Stomach (tissue), 9 donors: ENCODE data around the gene THUMPD3. TPM values are rescaled to one million over a fixed set of nuclear protein-coding genes. Genes with fewer than 3 reads are reported as not detected.

Source experiments
- DNase-seq, 2 donors: peaks; one replicate each; pipeline versions ENCODE4 v3.0.0 to v3.0.0-alpha.2; 2013 to 2019
- H3K27ac ChIP-seq, 5 donors: fragments of 200-600 bp in 4 of 5; sonication (generic) in 4 of 5; one replicate each; pipeline ENCODE4 v1.5.1; 2013 to 2019; ENCODE audit warnings: mild to moderate bottlenecking in 1 of 5, moderate library complexity in 1 of 5
- H3K27me3 ChIP-seq, 3 donors: fragments of 200-600 bp; sonication (generic); one replicate each; pipeline ENCODE4 v1.5.1; 2017 to 2019; ENCODE audit warnings: mixed run types in 1 of 3
- H3K36me3 ChIP-seq, 4 donors: fragments of 200-600 bp; sonication (generic); 1 replicate in 3 of 4; 2 replicates in 1 of 4; pipeline ENCODE4 v1.5.1; 2016 to 2019
- H3K4me1 ChIP-seq, 4 donors: fragments of 200-600 bp; sonication (generic); one replicate each; pipeline ENCODE4 v1.5.1; 2016 to 2019
- H3K4me3 ChIP-seq, 4 donors: fragments of 200-600 bp; sonication (generic) in 3 of 4; one replicate each; pipeline ENCODE4 v1.5.1; 2016 to 2019; ENCODE audit warnings: mild to moderate bottlenecking in 1 of 4
- H3K9me3 ChIP-seq, 4 donors: fragments of 200-600 bp; sonication (generic); one replicate each; pipeline ENCODE4 v1.5.1; 2016 to 2019
- EP300 ChIP-seq: sonication (generic); formaldehyde crosslinking; IDR thresholded peaks from one replicate; pipeline ENCODE4 v1.6.1; 2017; ENCODE audit warnings: antibody characterized with exemption
- POLR2A ChIP-seq, 4 donors: fragments of 450-650 bp; IDR thresholded peaks; one replicate each; pipeline ENCODE4 v1.6.1; 2016; ENCODE audit warnings: antibody characterized with exemption in 4 of 4, control low read depth in 2 of 4, mild to moderate bottlenecking in 1 of 4, moderate library complexity in 1 of 4
- POLR2AphosphoS5 ChIP-seq, 3 donors: sonication (generic); formaldehyde crosslinking; IDR thresholded peaks; one replicate each; pipeline ENCODE4 v1.6.1; 2016; ENCODE audit warnings: antibody characterized with exemption in 3 of 3
- WGBS, 5 donors: extraction: QIAGEN DNeasy Blood & Tissue Kit in 3 of 5; methylation state at CpG; one replicate each; pipeline versions ENCODE4 v1.1.5 to v1.1.7; 2013 to 2018; 5-methylcytosine and 5-hydroxymethylcytosine counted together
- intact Hi-C: fragments of 100-400 bp; cut with DNase I; formaldehyde crosslinking; loops from one replicate; pipeline ENCODE4 v1.15.1; 2023; ENCODE audit warnings: low total_unique reads
- polyA plus RNA-seq, 3 donors: library from polyadenylated mRNA; stranded (reverse); fragments of 200-250 nt; gene quantifications; one replicate each; pipeline ENCODE4 v1.2.3, GENCODE V29; 2013
- total RNA-seq, 5 donors: library from RNA; depleted of rRNA; stranded (reverse); fragments of >200 nt; gene quantifications; one replicate each; pipeline versions ENCODE4 v1.1.0 to v1.2.3, GENCODE V29; 2014 to 2016
- TF ChIP-seq, protein P1 (sequence below), 7 experiments: fragments of 450-650 bp in 4 of 7; fragments of 200-600 bp in 3 of 7; sonication (generic) in 3 of 7; IDR thresholded peaks; one replicate each; pipeline ENCODE4 v1.5.1; 2016 to 2019; ENCODE audit warnings: antibody characterized with exemption in 7 of 7, control low read depth in 2 of 7, mild to moderate bottlenecking in 1 of 7
- donor health status: healthy with polysubstance abuse.
- donor health status: Bipolar disorder and iron deficiency.
- donor health status: healthy.

The THUMPD3 gene
- total and polyA plus RNA-seq, 8 donors = 4.7 to 255 (median 24.1) TPM

DNA sequence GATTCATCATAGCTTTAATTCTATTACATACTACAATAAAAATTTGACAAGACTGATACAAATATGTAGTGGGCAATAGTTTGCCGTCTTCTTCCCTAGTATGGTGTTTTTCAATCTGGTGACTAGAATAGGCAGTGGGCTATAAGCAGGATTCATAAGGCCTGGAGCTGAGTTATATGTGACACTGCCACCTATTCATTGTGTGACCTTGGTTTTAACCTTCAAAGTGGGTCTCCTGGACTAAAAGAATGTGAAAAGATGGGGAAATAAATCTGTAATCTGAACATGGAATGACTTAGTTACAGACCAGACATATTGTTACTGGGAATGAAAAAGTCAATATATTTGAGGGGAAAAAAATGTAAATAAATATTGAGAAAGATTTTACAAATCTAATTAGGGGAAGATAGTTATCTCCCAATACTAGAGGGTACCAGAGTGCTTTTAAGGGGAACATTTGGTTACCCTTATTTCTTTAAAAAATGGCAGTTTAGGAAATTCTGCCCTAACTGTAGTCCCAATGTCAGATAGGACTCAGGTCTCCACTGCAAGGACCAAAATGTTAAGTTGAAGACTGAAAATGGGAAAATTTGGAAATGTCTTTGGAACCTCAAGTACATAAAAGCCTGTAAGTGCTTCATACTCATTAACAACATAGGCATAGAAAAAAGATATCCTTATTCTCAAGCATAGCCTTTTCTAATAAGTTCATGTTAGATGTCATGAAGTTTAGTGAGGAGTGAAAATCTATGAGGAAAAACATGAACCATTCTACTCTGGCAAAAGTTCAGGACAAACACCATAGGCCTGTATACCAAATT, 23.9 kb downstream of the THUMPD3 start:
- DNase-seq = no peak
- Histone ChIP-seq H3K9me3 (no peaks in the 10 kb centered on the region), H3K36me3 (peaks cover 68 to 98% (median 93%) of the 10 kb centered on the region in 4 donors), H3K4me3 (no peak overlapping the region), H3K4me1 (peaks cover 0 to 26% (median 4%) of the 10 kb centered on the region in 4 donors), H3K27me3 (no peaks in the 10 kb centered on the region), H3K27ac (no peak overlapping the region)
- intact Hi-C loops = no loop called here
- 0 to 44% (median 41%) methylated on average over 1 of the region's 1 CpG for WGBS, 5 donors
- TF ChIP-seq POLR2A (IDR thresholded peaks at IDR 0.05) (no peak), POLR2AphosphoS5 (IDR thresholded peaks at IDR 0.05) (no peak), EP300 (no peak)
- TF ChIP-seq, protein P1, sequence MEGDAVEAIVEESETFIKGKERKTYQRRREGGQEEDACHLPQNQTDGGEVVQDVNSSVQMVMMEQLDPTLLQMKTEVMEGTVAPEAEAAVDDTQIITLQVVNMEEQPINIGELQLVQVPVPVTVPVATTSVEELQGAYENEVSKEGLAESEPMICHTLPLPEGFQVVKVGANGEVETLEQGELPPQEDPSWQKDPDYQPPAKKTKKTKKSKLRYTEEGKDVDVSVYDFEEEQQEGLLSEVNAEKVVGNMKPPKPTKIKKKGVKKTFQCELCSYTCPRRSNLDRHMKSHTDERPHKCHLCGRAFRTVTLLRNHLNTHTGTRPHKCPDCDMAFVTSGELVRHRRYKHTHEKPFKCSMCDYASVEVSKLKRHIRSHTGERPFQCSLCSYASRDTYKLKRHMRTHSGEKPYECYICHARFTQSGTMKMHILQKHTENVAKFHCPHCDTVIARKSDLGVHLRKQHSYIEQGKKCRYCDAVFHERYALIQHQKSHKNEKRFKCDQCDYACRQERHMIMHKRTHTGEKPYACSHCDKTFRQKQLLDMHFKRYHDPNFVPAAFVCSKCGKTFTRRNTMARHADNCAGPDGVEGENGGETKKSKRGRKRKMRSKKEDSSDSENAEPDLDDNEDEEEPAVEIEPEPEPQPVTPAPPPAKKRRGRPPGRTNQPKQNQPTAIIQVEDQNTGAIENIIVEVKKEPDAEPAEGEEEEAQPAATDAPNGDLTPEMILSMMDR (IDR thresholded peaks at IDR 0.05) = no peak

DNA sequence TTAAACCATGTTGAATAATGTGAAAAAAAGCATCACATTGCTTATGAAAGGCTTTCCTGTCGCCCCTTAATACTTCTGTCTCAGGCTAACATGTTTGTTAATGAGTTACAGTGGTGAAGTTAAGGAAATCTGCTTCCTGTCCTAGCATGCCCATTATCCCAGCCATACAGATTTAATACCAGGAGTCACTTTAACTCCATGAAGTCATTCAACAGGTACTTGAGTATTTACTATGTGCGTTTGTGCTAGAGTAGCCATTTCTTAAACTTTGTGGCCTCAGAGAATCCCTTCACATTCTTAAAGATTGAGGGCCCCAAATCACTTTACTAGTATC, 24.4 kb downstream of the THUMPD3 start:
- no peaks in the 10 kb centered on the region for H3K27me3 ChIP-seq
- H3K27ac ChIP-seq = no peak overlapping the region
- H3K4me3 ChIP-seq = no peak overlapping the region
- H3K4me1 ChIP-seq = peaks cover 2 to 32% (median 10%) of the 10 kb centered on the region in 4 donors
- H3K9me3 ChIP-seq = no peaks in the 10 kb centered on the region
- no peak for DNase-seq
- peaks cover 68 to 96% (median 94%) of the 10 kb centered on the region in 4 donors for H3K36me3 ChIP-seq
- TF ChIP-seq, protein P1 (IDR thresholded peaks at IDR 0.05) = no peak
- TF ChIP-seq POLR2A (IDR thresholded peaks at IDR 0.05) = no peak
- TF ChIP-seq EP300 = no peak
- no peak for TF ChIP-seq POLR2AphosphoS5 (IDR thresholded peaks at IDR 0.05)
- intact Hi-C loops = no loop called here
- WGBS, 5 donors = 67 to 77% (median 71%) methylated on average over 2 of the region's 2 CpGs

DNA sequence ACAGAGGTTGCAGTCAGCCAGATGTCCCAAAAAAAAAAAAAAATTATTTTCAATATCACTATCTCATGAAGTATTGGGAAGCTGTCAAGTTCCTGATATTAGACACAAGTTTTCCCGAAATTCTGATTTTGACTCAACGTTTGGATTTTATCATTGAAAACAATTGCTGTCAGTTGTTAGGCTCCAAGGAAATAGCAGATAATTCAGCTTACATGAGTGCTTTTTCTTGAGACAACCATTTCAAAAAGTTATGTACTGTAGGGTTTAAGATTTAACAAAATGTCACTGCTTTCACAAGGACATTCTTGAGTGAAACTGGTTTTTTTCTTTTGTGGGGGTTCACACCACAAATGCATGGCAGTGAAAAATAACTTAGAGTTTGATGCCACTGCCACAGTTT, 25.3 kb downstream of the THUMPD3 start:
- intact Hi-C loops = no loop called here
- no peak overlapping the region for H3K27ac ChIP-seq
- no peak for DNase-seq
- no peak overlapping the region for H3K4me3 ChIP-seq
- TF ChIP-seq POLR2A (IDR thresholded peaks at IDR 0.05) = no peak
- no peak for TF ChIP-seq POLR2AphosphoS5 (IDR thresholded peaks at IDR 0.05)
- no peak for TF ChIP-seq EP300
- TF ChIP-seq, protein P1 (IDR thresholded peaks at IDR 0.05) = no peak
- H3K4me1 ChIP-seq = peaks cover 6 to 41% (median 18%) of the 10 kb centered on the region in 4 donors
- H3K27me3 ChIP-seq = no peaks in the 10 kb centered on the region
- peaks cover 62 to 92% (median 87%) of the 10 kb centered on the region in 4 donors for H3K36me3 ChIP-seq
- H3K9me3 ChIP-seq = no peaks in the 10 kb centered on the region
- WGBS, 5 donors = 74 to 83% (median 81%) methylated on average over 2 of the region's 2 CpGs

DNA sequence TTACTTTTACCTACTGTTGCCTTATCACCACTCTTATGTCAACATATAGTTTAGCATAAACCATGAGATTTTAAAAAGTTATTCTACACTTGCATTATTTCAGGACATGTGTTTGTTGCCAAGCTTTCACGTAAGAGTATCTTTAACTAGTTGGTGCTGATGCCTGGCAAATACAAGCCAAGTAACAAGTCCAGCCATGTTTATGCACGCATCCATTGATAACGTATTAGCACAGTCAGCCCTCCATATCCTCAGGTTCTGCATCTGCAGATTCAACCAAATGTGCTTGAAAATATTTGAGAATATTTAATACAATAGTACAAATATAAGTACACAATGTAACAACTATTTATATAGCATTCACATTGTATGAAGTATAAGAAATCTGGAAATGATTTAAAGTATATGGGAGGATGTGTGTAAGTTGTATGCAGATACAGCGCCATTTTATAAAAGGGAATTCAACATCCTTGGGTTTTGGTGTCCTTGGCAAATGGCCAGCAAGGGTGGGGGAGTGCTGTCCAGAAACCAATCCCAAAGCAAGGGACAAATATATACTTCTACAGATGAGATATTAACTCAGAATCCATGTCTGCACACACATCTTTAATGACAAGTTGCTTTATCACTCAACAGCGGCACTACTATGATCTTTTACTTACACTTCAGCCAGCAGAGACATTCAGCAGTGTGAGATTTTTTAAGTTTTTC, 25.9 kb downstream of the THUMPD3 start:
- Histone ChIP-seq H3K36me3 (peaks cover 61 to 92% (median 88%) of the 10 kb centered on the region in 4 donors), H3K4me3 (no peak overlapping the region), H3K4me1 (peaks cover 11 to 46% (median 21%) of the 10 kb centered on the region in 4 donors), H3K9me3 (no peaks in the 10 kb centered on the region), H3K27ac (no peak overlapping the region), H3K27me3 (no peaks in the 10 kb centered on the region)
- WGBS, 5 donors = 86 to 93% (median 90%) methylated on average over 5 of the region's 5 CpGs
- TF ChIP-seq, protein P1 (IDR thresholded peaks at IDR 0.05) = no peak
- TF ChIP-seq POLR2AphosphoS5 (IDR thresholded peaks at IDR 0.05) (no peak), POLR2A (IDR thresholded peaks at IDR 0.05) (no peak), EP300 (no peak)
- no peak for DNase-seq
- intact Hi-C loops = no loop called here
